H1 (cell line): ENCODE measurements around the gene CHST8. TPM values are rescaled to one million over a fixed set of nuclear protein-coding genes. Genes with fewer than 3 reads are reported as not detected.

Experiments used
- CTCF ChIA-PET: fragments of 300-600 bp; sonication (Branson Sonifier 250); formaldehyde crosslinking; loops from one replicate; lab custom pipeline; 2021; ENCODE audit not compliant: partially characterized antibody; lab: Charles Lee
- POLR2A ChIA-PET: fragments of 300-600 bp; sonication (Branson Sonifier 250); formaldehyde crosslinking; loops from one replicate; lab custom pipeline; 2021; ENCODE audit warnings: inconsistent platforms; ENCODE audit not compliant: partially characterized antibody; lab: Charles Lee
- DNase-seq, 2 experiments: peaks; one replicate each; pipeline versions ENCODE4 v3.0.0 to v3.0.0-alpha.2; 2010 to 2022; ENCODE audit warnings: low spot score in 2 of 2, low read depth in 1 of 2, mixed read lengths in 1 of 2
- FAIRE-seq: peaks from 2 replicates; lab custom pipeline; 2011; peaks lifted over from hg19 to GRCh38; lab: Jason Lieb, UNC
- H2AFZ ChIP-seq: 2 replicates; pipeline ENCODE4 v1.8.1; 2012; ENCODE audit warnings: low read length, inconsistent platforms
- H2AK5ac ChIP-seq: 2 replicates; pipeline ENCODE4 v1.6.1; 2013; ENCODE audit warnings: low read depth, low read length
- H2BK120ac ChIP-seq: replicated peaks from 2 replicates; pipeline ENCODE3; 2013; ENCODE audit warnings: low read depth, low read length, inconsistent platforms
- H2BK12ac ChIP-seq: 2 replicates; pipeline ENCODE4 v1.6.1; 2013; ENCODE audit warnings: low read depth, low read length
- H2BK15ac ChIP-seq: 2 replicates; pipeline ENCODE4 v1.6.1; 2013; ENCODE audit warnings: low read length
- H2BK20ac ChIP-seq: 2 replicates; pipeline ENCODE4 v1.6.1; 2013; ENCODE audit warnings: low read length
- H2BK5ac ChIP-seq: 2 replicates; pipeline ENCODE4 v1.6.1; 2013; ENCODE audit warnings: low read depth, low read length
- H3K14ac ChIP-seq: 2 replicates; pipeline ENCODE4 v1.6.1; 2013; ENCODE audit warnings: inconsistent platforms; ENCODE audit not compliant: insufficient read length
- H3K18ac ChIP-seq: 2 replicates; pipeline ENCODE4 v1.6.1; 2013; ENCODE audit warnings: low read length; ENCODE audit errors: extremely low read depth
- H3K23ac ChIP-seq: 2 replicates; pipeline ENCODE4 v1.6.1; 2013; ENCODE audit warnings: inconsistent platforms; ENCODE audit not compliant: insufficient read length
- H3K23me2 ChIP-seq: 2 replicates; pipeline ENCODE4 v1.6.1; 2013; ENCODE audit warnings: low read depth, low read length
- H3K27ac ChIP-seq: 2 replicates; pipeline ENCODE4 v1.6.1; 2011; ENCODE audit warnings: low read depth, low read length, inconsistent platforms
- H3K27me3 ChIP-seq, 4 experiments: replicated peaks in 1 of 4; 1 replicate in 1 of 4; 2 replicates in 3 of 4; pipeline versions ENCODE4 v1.6.1 to v1.8.1; 2011 to 2013; ENCODE audit warnings: low read length in 3 of 4, mild to moderate bottlenecking in 3 of 4, inconsistent platforms in 2 of 4, mixed read lengths in 2 of 4, moderate library complexity in 1 of 4; ENCODE audit not compliant: control insufficient read depth in 3 of 4, insufficient read depth in 3 of 4; ENCODE audit errors: extremely low read depth in 1 of 4
- H3K36me3 ChIP-seq, 4 experiments: 2 replicates each; pipeline versions ENCODE4 v1.6.1 to v1.8.1; 2011 to 2013; ENCODE audit warnings: mild to moderate bottlenecking in 4 of 4, low read length in 3 of 4, moderate library complexity in 2 of 4, control low read depth in 1 of 4, inconsistent platforms in 1 of 4; ENCODE audit not compliant: insufficient read depth in 4 of 4, control insufficient read depth in 2 of 4
- H3K4ac ChIP-seq: replicated peaks from 2 replicates; pipeline ENCODE3; 2013; ENCODE audit warnings: low read length, low read depth, mixed read lengths, inconsistent platforms; ENCODE audit not compliant: insufficient read length
- H3K4me1 ChIP-seq, 4 experiments: replicated peaks in 1 of 4; 1 replicate in 1 of 4; 2 replicates in 3 of 4; pipeline versions ENCODE4 v1.6.1 to v1.8.1; 2011 to 2013; ENCODE audit warnings: low read length in 3 of 4, inconsistent platforms in 2 of 4, mixed read lengths in 1 of 4; ENCODE audit not compliant: insufficient read depth in 4 of 4, control insufficient read depth in 3 of 4
- H3K4me2 ChIP-seq, 2 experiments: 2 replicates each; pipeline versions ENCODE4 v1.6.1 to v1.8.1; 2011 to 2013; ENCODE audit warnings: low read depth in 2 of 2, low read length in 2 of 2, control low read depth in 1 of 2, inconsistent platforms in 1 of 2, mild to moderate bottlenecking in 1 of 2; ENCODE audit not compliant: insufficient read depth in 1 of 2
- H3K4me3 ChIP-seq, 4 experiments: fragments of 200-600, 300-600 bp in 1 of 4; sonication (generic), shearing (Covaris generic), sonication (Bioruptor Twin) in 1 of 4; 2 replicates each; pipeline versions ENCODE4 v1.5.1 to v1.8.1; 2011 to 2016; ENCODE audit warnings: low read length in 4 of 4, low read depth in 3 of 4, control low read depth in 2 of 4, inconsistent platforms in 2 of 4, mild to moderate bottlenecking in 2 of 4, mixed read lengths in 1 of 4, moderate library complexity in 1 of 4; ENCODE audit not compliant: insufficient read depth in 2 of 4; ENCODE audit errors: extremely low read depth in 1 of 4
- H3K56ac ChIP-seq: replicated peaks from 2 replicates; pipeline ENCODE3; 2013; ENCODE audit warnings: low read depth, mild to moderate bottlenecking, mixed read lengths, low read length, inconsistent platforms; ENCODE audit not compliant: insufficient read length
- H3K79me1 ChIP-seq: 2 replicates; pipeline ENCODE4 v1.6.1; 2013; ENCODE audit warnings: low read depth, low read length, control low read depth
- H3K79me2 ChIP-seq, 2 experiments: 2 replicates each; pipeline versions ENCODE4 v1.6.1 to v1.8.1; 2012 to 2013; ENCODE audit warnings: low read length in 2 of 2, mild to moderate bottlenecking in 2 of 2, inconsistent platforms in 1 of 2; ENCODE audit not compliant: insufficient read depth in 2 of 2, control insufficient read depth in 1 of 2
- H3K9ac ChIP-seq, 4 experiments: replicated peaks in 1 of 4; 1 replicate in 1 of 4; 2 replicates in 3 of 4; pipeline versions ENCODE4 v1.6.1 to v1.8.1; 2011 to 2013; ENCODE audit warnings: low read depth in 3 of 4, low read length in 3 of 4, control low read depth in 2 of 4, mild to moderate bottlenecking in 2 of 4, moderate library complexity in 2 of 4, inconsistent platforms in 1 of 4; ENCODE audit errors: extremely low read depth in 1 of 4
- H3K9me3 ChIP-seq, 2 experiments: 2 replicates each; pipeline versions ENCODE4 v1.6.1 to v1.8.1; 2012 to 2013; ENCODE audit warnings: mild to moderate bottlenecking in 2 of 2, moderate library complexity in 2 of 2, control low read depth in 1 of 2, inconsistent platforms in 1 of 2, low read depth in 1 of 2, low read length in 1 of 2, mixed read lengths in 1 of 2; ENCODE audit not compliant: insufficient read depth in 2 of 2
- H4K20me1 ChIP-seq, 2 experiments: replicated peaks in 1 of 2; 2 replicates each; pipeline versions ENCODE3 to v1.8.1; 2011 to 2013; ENCODE audit warnings: inconsistent platforms in 2 of 2, low read length in 2 of 2, mild to moderate bottlenecking in 1 of 2; ENCODE audit not compliant: insufficient read depth in 2 of 2, control insufficient read depth in 1 of 2
- H4K5ac ChIP-seq: 2 replicates; pipeline ENCODE4 v1.6.1; 2013; ENCODE audit warnings: low read length, low read depth, mixed read lengths, inconsistent platforms; ENCODE audit not compliant: insufficient read length
- H4K8ac ChIP-seq: 2 replicates; pipeline ENCODE4 v1.8.0; 2013; ENCODE audit warnings: mild to moderate bottlenecking, moderate library complexity, low read length, inconsistent platforms; ENCODE audit not compliant: insufficient read depth; ENCODE audit errors: extremely low read depth
- H4K91ac ChIP-seq: replicated peaks from 2 replicates; pipeline ENCODE3; 2013; ENCODE audit warnings: low read length, mixed read lengths, inconsistent platforms; ENCODE audit not compliant: insufficient read length
- ASH2L ChIP-seq: fragments of 200-600, 300-600 bp; sonication (generic); IDR thresholded peaks from one replicate; pipeline ENCODE4 v1.7.1; 2017; ENCODE audit warnings: low read length
- BACH1 ChIP-seq: IDR thresholded peaks from 2 replicates; pipeline ENCODE4 v1.6.1; 2012; ENCODE audit warnings: low read length, improper control_type of control experiment
- CREB1 ChIP-seq: IDR thresholded peaks from 2 replicates; pipeline ENCODE4 v1.6.1; 2012; ENCODE audit warnings: inconsistent platforms
- FOSL1 ChIP-seq: IDR thresholded peaks from 2 replicates; pipeline ENCODE4 v1.6.1; 2011; ENCODE audit warnings: mild to moderate bottlenecking, low read depth, low read length, moderate library complexity; ENCODE audit not compliant: insufficient read depth
- HDAC6 ChIP-seq: IDR thresholded peaks from one replicate; pipeline ENCODE4 v1.7.1; 2012; ENCODE audit warnings: low read depth, mild to moderate bottlenecking, inconsistent platforms, low read length, moderate library complexity
- JUN ChIP-seq: IDR thresholded peaks from 2 replicates; pipeline ENCODE4 v1.6.1; 2011; ENCODE audit warnings: low read depth, mild to moderate bottlenecking, improper control_type of control experiment, low read length
- JUND ChIP-seq: IDR thresholded peaks from 2 replicates; pipeline ENCODE4 v1.6.1; 2011; ENCODE audit warnings: mild to moderate bottlenecking, improper control_type of control experiment, low read length
- POLR2A ChIP-seq, 2 experiments: IDR thresholded peaks; 1 replicate in 1 of 2; 2 replicates in 1 of 2; pipeline ENCODE4 v1.6.1; 2011; ENCODE audit warnings: low read depth in 2 of 2, low read length in 2 of 2, mild to moderate bottlenecking in 2 of 2; ENCODE audit errors: control extremely low read depth in 1 of 2
- POLR2AphosphoS5 ChIP-seq: IDR thresholded peaks from 2 replicates; pipeline ENCODE4 v1.6.1; 2011; ENCODE audit warnings: low read depth, low read length
- RBBP5 ChIP-seq: IDR thresholded peaks from 2 replicates; pipeline ENCODE4 v1.7.1; 2012; ENCODE audit warnings: low read depth, mild to moderate bottlenecking, inconsistent platforms, low read length, moderate library complexity, borderline replicate concordance
- SIX5 ChIP-seq: IDR thresholded peaks from 2 replicates; pipeline ENCODE4 v1.6.1; 2011; ENCODE audit warnings: mild to moderate bottlenecking, low read depth, low read length
- SP2 ChIP-seq: IDR thresholded peaks from 2 replicates; pipeline ENCODE4 v1.6.1; 2012; ENCODE audit warnings: mild to moderate bottlenecking, low read length, inconsistent platforms
- SUZ12 ChIP-seq: fragments of 200-600 bp; sonication (generic); IDR thresholded peaks from 2 replicates; pipeline ENCODE4 v1.6.1; 2012; ENCODE audit warnings: mild to moderate bottlenecking, inconsistent platforms, low read length, moderate library complexity, mixed read lengths
- USF2 ChIP-seq: IDR thresholded peaks from 2 replicates; pipeline ENCODE4 v1.6.1; 2011; ENCODE audit warnings: low read length, improper control_type of control experiment
- WGBS, 2 experiments: shearing (Covaris generic) in 1 of 2; methylation state at CpG; one replicate each; pipeline versions ENCODE4 v1.1.6 to v1.1.7; 2013 to 2015; ENCODE audit warnings: low lambda C conversion rate in 2 of 2, mixed read lengths in 2 of 2, inconsistent platforms in 1 of 2, low coverage in 1 of 2, missing lambda C conversion rate in 1 of 2; ENCODE audit not compliant: insufficient replicate concordance in 2 of 2, insufficient coverage in 1 of 2, insufficient read length in 1 of 2; ENCODE audit errors: extremely low coverage in 1 of 2, missing lambda C conversion rate in 1 of 2; 5-methylcytosine and 5-hydroxymethylcytosine counted together
- polyA plus RNA-seq, 7 experiments: library from polyadenylated mRNA; depleted of rRNA in 3 of 7; stranded (reverse) in 5 of 7; unstranded in 2 of 7; fragments of >200 nt in 5 of 7; fragments of 200-250 nt in 2 of 7; gene quantifications; 1 replicate in 5 of 7; 2 replicates in 1 of 7; 4 replicates in 1 of 7; pipeline versions ENCODE4 v1.2.1 to v1.2.3, GENCODE V29; 2011 to 2013; ENCODE audit warnings: missing spikeins in 2 of 7, mixed read lengths in 2 of 7
- total RNA-seq: library from RNA; stranded (reverse); fragmentation: NEBNext Ultra II Directional; extraction: Animal tissue kit (Norgen Biotek cat#: 25700); gene quantifications from 2 replicates; pipeline ENCODE4 v1.2.1, GENCODE V29; 2021

The CHST8 gene
- total and polyA plus RNA-seq, 2 of the 8 experiments (the other 6 are each of a cell fraction or from before 2014, with no cell fraction given), result 10.8 to 28.2 TPM

GRCh38 chr19:33772858-33773180 is 151.1 kb downstream of the CHST8 start:
- ChIA-PET CTCF (interaction anchor here (1.2 to 6.3 kb wide), 4 partner anchors 18 to 368 kb away, joined by 3 to 79 read pairs (median 49); no protein-coding TSS in a partner anchor), POLR2A (interaction anchor here (0.6 kb wide), 1 partner anchor 24 kb away, joined by 3 read pairs; the partner anchor contains the start of gene KCTD15)
- no peak overlapping the region for H2AK5ac ChIP-seq
- H3K23me2 ChIP-seq, result peaks cover 6% of the 10 kb centered on the region; the same call in 1 of the 2 replicates
- no peak overlapping the region for H3K4ac ChIP-seq
- H2BK20ac ChIP-seq, result no peak overlapping the region
- no peak overlapping the region for H3K18ac ChIP-seq
- H3K36me3 ChIP-seq, result peaks cover 0 to 5% (median 0%) of the 10 kb centered on the region in 4 experiments; a peak in 2 of 8 replicates
- H3K4me1 ChIP-seq, result no peaks in the 10 kb centered on the region
- no peak overlapping the region for H3K56ac ChIP-seq
- H3K9me3 ChIP-seq, result no peaks in the 10 kb centered on the region
- no peaks in the 10 kb centered on the region for H3K27me3 ChIP-seq
- no peak overlapping the region for H4K5ac ChIP-seq
- no peaks in the 10 kb centered on the region for H3K79me2 ChIP-seq
- no peak for TF ChIP-seq CREB1
- no peak for TF ChIP-seq SP2
- TF ChIP-seq JUN, result no peak
- TF ChIP-seq FOSL1, result no peak
- TF ChIP-seq SIX5, result no peak
- TF ChIP-seq HDAC6, result no peak
- no peak for TF ChIP-seq BACH1
- no peak for TF ChIP-seq RBBP5
- TF ChIP-seq POLR2AphosphoS5, result no peak
- no peak for TF ChIP-seq JUND
- no peak for TF ChIP-seq POLR2A (IDR thresholded peaks at IDR 0.05; ENCODE audit: control extremely low read depth in 1 of 2, low read depth in 2 of 2, low read length in 2 of 2)
- no peak for TF ChIP-seq ASH2L
- TF ChIP-seq USF2, result no peak
- TF ChIP-seq SUZ12, result no peak
- H3K27ac ChIP-seq, result no peak overlapping the region
- H3K23ac ChIP-seq, result no peak overlapping the region
- H4K20me1 ChIP-seq, result peaks cover 4 to 12% of the 10 kb centered on the region in 2 experiments
- no peak overlapping the region for H3K9ac ChIP-seq
- no peak for DNase-seq
- H4K91ac ChIP-seq, result no peak overlapping the region
- WGBS, 2 experiments, result 93% methylated on average over 14 of the region's 23 CpGs; no CpG with 5 or more reads in 1 of the 2 experiments
- no peak overlapping the region for H2BK12ac ChIP-seq
- no peak overlapping the region for H2AFZ ChIP-seq
- H2BK120ac ChIP-seq, result no peak overlapping the region
- FAIRE-seq, result no peak
- no peak overlapping the region for H4K8ac ChIP-seq
- no peak overlapping the region for H3K14ac ChIP-seq
- no peak overlapping the region for H3K4me3 ChIP-seq
- no peak overlapping the region for H2BK5ac ChIP-seq
- H3K79me1 ChIP-seq, result no peaks in the 10 kb centered on the region
- no peak overlapping the region for H2BK15ac ChIP-seq
- no peak overlapping the region for H3K4me2 ChIP-seq
